H9 (cell line): ENCODE data around the gene RAI1. TPM values are rescaled to one million over a fixed set of nuclear protein-coding genes. Genes with fewer than 3 reads are reported as not detected.

Source experiments
- DNase-seq: peaks from one replicate; pipeline ENCODE4 v3.0.0-alpha.2; 2017
- H2AFZ ChIP-seq: one replicate; pipeline ENCODE4 v1.6.1; 2013; ENCODE audit warnings: mild to moderate bottlenecking, low read length, control low read depth, moderate library complexity
- H2AK5ac ChIP-seq: 2 replicates; pipeline ENCODE4 v1.6.1; 2013; ENCODE audit warnings: low read length, control low read depth, mixed read lengths; ENCODE audit not compliant: insufficient read length
- H2BK120ac ChIP-seq: one replicate; pipeline ENCODE4 v1.6.1; 2013; ENCODE audit warnings: low read depth, mild to moderate bottlenecking, low read length, control low read depth, inconsistent platforms; ENCODE audit not compliant: poor library complexity, severe bottlenecking
- H2BK12ac ChIP-seq: 2 replicates; pipeline ENCODE4 v1.6.1; 2013; ENCODE audit warnings: low read length, control low read depth, mixed read lengths, low read depth; ENCODE audit not compliant: insufficient read length
- H2BK15ac ChIP-seq: 2 replicates; pipeline ENCODE4 v1.6.1; 2013; ENCODE audit warnings: low read depth, low read length, control low read depth
- H2BK20ac ChIP-seq: one replicate; pipeline ENCODE4 v1.6.1; 2013; ENCODE audit warnings: low read depth, mild to moderate bottlenecking, low read length, control low read depth, inconsistent platforms; ENCODE audit not compliant: poor library complexity, severe bottlenecking
- H2BK5ac ChIP-seq: 2 replicates; pipeline ENCODE4 v1.6.1; 2013; ENCODE audit warnings: low read length, control low read depth, mixed read lengths; ENCODE audit not compliant: insufficient read length
- H3K14ac ChIP-seq: 2 replicates; pipeline ENCODE4 v1.6.1; 2013; ENCODE audit warnings: low read length, control low read depth; ENCODE audit not compliant: insufficient read depth
- H3K18ac ChIP-seq: 2 replicates; pipeline ENCODE4 v1.6.1; 2013; ENCODE audit warnings: low read depth, mild to moderate bottlenecking, mixed read lengths, low read length, control low read depth; ENCODE audit not compliant: insufficient read length
- H3K23ac ChIP-seq: 2 replicates; pipeline ENCODE4 v1.6.1; 2013; ENCODE audit warnings: low read length, control low read depth, mixed read lengths, low read depth; ENCODE audit not compliant: insufficient read length
- H3K23me2 ChIP-seq: 2 replicates; pipeline ENCODE4 v1.6.1; 2013; ENCODE audit warnings: low read depth, mild to moderate bottlenecking, mixed read lengths, low read length, control low read depth; ENCODE audit not compliant: insufficient read length, poor library complexity, severe bottlenecking
- H3K27ac ChIP-seq: 2 replicates; pipeline ENCODE4 v1.5.1; 2013; ENCODE audit warnings: low read length, control low read depth, mixed read lengths, low read depth; ENCODE audit not compliant: insufficient read length
- H3K27me3 ChIP-seq: 2 replicates; pipeline ENCODE4 v1.6.1; 2013; ENCODE audit warnings: low read length, control low read depth, inconsistent platforms; ENCODE audit not compliant: insufficient read depth
- H3K4ac ChIP-seq: 2 replicates; pipeline ENCODE4 v1.6.1; 2013; ENCODE audit warnings: low read depth, mild to moderate bottlenecking, control low read depth, inconsistent platforms, low read length, moderate library complexity
- H3K4me1 ChIP-seq: 2 replicates; pipeline ENCODE4 v1.6.1; 2013; ENCODE audit warnings: low read length, control low read depth, inconsistent platforms; ENCODE audit not compliant: insufficient read depth
- H3K4me2 ChIP-seq: 2 replicates; pipeline ENCODE4 v1.6.1; 2013; ENCODE audit warnings: low read length, control low read depth, mixed read lengths; ENCODE audit not compliant: insufficient read length, insufficient read depth
- H3K56ac ChIP-seq: 2 replicates; pipeline ENCODE4 v1.6.1; 2013; ENCODE audit warnings: low read depth, mild to moderate bottlenecking, mixed read lengths, low read length, control low read depth; ENCODE audit not compliant: insufficient read length
- H3K79me1 ChIP-seq: 2 replicates; pipeline ENCODE4 v1.6.1; 2013; ENCODE audit warnings: low read depth, mild to moderate bottlenecking, moderate library complexity, low read length, control low read depth, inconsistent platforms; ENCODE audit not compliant: insufficient read depth, poor library complexity, severe bottlenecking
- H3K79me2 ChIP-seq: 2 replicates; pipeline ENCODE4 v1.6.1; 2013; ENCODE audit warnings: low read length, control low read depth, inconsistent platforms; ENCODE audit not compliant: insufficient read depth
- H3K9ac ChIP-seq: 2 replicates; pipeline ENCODE4 v1.6.1; 2013; ENCODE audit warnings: low read length, control low read depth, mixed read lengths; ENCODE audit not compliant: insufficient read length; ENCODE audit errors: extremely low read depth
- H3K9me3 ChIP-seq: one replicate; pipeline ENCODE4 v1.6.1; 2013; ENCODE audit warnings: low read depth, low read length, inconsistent platforms; ENCODE audit not compliant: control insufficient read depth
- H3T11ph ChIP-seq: one replicate; pipeline ENCODE4 v1.6.1; 2013; ENCODE audit warnings: mild to moderate bottlenecking, low read length, control low read depth, inconsistent platforms
- H4K20me1 ChIP-seq: one replicate; pipeline ENCODE4 v1.6.1; 2013; ENCODE audit not compliant: control insufficient read depth, insufficient read length, insufficient read depth
- H4K5ac ChIP-seq: 2 replicates; pipeline ENCODE4 v1.6.1; 2013; ENCODE audit warnings: low read depth, mild to moderate bottlenecking, mixed read lengths, low read length, control low read depth; ENCODE audit not compliant: insufficient read length
- H4K8ac ChIP-seq: replicated peaks from 2 replicates; pipeline ENCODE4 v1.6.1; 2013; ENCODE audit warnings: low read length, control low read depth, mixed read lengths, low read depth; ENCODE audit not compliant: insufficient read length
- H4K91ac ChIP-seq: 2 replicates; pipeline ENCODE4 v1.6.1; 2013; ENCODE audit warnings: low read depth, mild to moderate bottlenecking, moderate library complexity, mixed read lengths, low read length, control low read depth; ENCODE audit not compliant: insufficient read length
- H3K27ac Mint-ChIP-seq, 3 experiments: 2 replicates in 2 of 3; 3 replicates in 1 of 3; pipeline ENCODE4 v1.8.0; 2020 to 2021; ENCODE audit warnings: mixed read lengths in 3 of 3, mild to moderate bottlenecking in 1 of 3, moderate library complexity in 1 of 3
- H3K27me3 Mint-ChIP-seq: 2 replicates; pipeline ENCODE4 v1.8.0; 2021; ENCODE audit warnings: low read depth, mild to moderate bottlenecking, moderate library complexity, mixed read lengths
- H3K36me3 Mint-ChIP-seq, 3 experiments: 2 replicates in 2 of 3; 3 replicates in 1 of 3; pipeline ENCODE4 v1.8.0; 2020 to 2021; ENCODE audit warnings: low read depth in 3 of 3, mixed read lengths in 3 of 3; ENCODE audit not compliant: insufficient read depth in 1 of 3
- H3K4me1 Mint-ChIP-seq, 2 experiments: 2 replicates each; pipeline ENCODE4 v1.8.0; 2020; ENCODE audit warnings: mixed read lengths in 2 of 2
- H3K4me3 Mint-ChIP-seq, 2 experiments: 2 replicates in 1 of 2; 3 replicates in 1 of 2; pipeline ENCODE4 v1.8.0; 2020 to 2021; ENCODE audit warnings: mild to moderate bottlenecking in 2 of 2, mixed read lengths in 2 of 2, moderate library complexity in 1 of 2
- H3K9me3 Mint-ChIP-seq, 2 experiments: 2 replicates in 1 of 2; 3 replicates in 1 of 2; pipeline ENCODE4 v1.8.0; 2020; ENCODE audit warnings: mild to moderate bottlenecking in 2 of 2, mixed read lengths in 2 of 2, moderate library complexity in 1 of 2
- WGBS: extraction: QIAGEN DNeasy Blood & Tissue Kit; methylation state at CpG from one replicate; pipeline ENCODE4 v1.1.7; 2013; ENCODE audit warnings: missing lambda C conversion rate, low lambda C conversion rate, mixed read lengths; ENCODE audit not compliant: insufficient read length; ENCODE audit errors: extremely low coverage; 5-methylcytosine and 5-hydroxymethylcytosine counted together
- total RNA-seq: library from RNA; stranded (reverse); gene quantifications from 2 replicates; pipeline ENCODE4 v1.2.1, GENCODE V29; 2021
- TF ChIP-seq, protein P1 (sequence below): fragments of 200-600 bp; sonication (generic); conservative IDR thresholded peaks from 3 replicates; pipeline ENCODE4 v1.8.0; 2021; ENCODE audit warnings: antibody characterized with exemption, mild to moderate bottlenecking

RAI1 gene
- total RNA-seq, 1 experiment from 2014 or later = 1.5 TPM

DNA sequence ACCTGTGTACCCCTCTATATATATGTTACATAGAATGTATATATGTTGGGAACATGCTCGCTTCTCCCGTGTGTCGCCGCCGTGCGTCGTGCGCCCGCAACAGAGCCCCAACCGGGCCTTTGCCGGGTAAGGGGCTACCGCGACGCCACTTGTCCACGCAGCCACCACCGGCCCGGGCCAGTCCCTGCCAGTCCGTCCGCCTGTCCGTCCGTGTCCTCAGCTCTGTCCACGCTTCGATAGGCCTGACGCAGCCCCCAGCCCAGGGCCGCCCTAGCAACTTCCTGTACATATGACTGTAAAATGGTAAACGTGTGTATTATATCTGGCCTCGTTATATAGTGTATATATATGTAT lies 129.6 kb downstream of the RAI1 start:
- Mint-ChIP-seq H3K27ac (no peak overlapping the region), H3K4me1 (peaks cover 17 to 25% of the 10 kb centered on the region in 2 experiments), H3K9me3 (no peaks in the 10 kb centered on the region), H3K27me3 (peaks cover 30% of the 10 kb centered on the region), H3K4me3 (peak overlapping the region; percentile 59 to 72; a peak in 4 of 5 replicates), H3K36me3 (peaks cover 5 to 24% (median 14%) of the 10 kb centered on the region in 3 experiments)
- H3K4ac ChIP-seq = no peak overlapping the region
- DNase-seq = no peak
- H3K4me1 ChIP-seq = no peaks in the 10 kb centered on the region; the same call in 1 of the 2 replicates
- WGBS = no CpG with 5 or more reads among the region's 27 CpGs
- H3K56ac ChIP-seq = no peak overlapping the region
- no peak overlapping the region for H4K5ac ChIP-seq
- no peak overlapping the region for H3K18ac ChIP-seq
- H2AK5ac ChIP-seq = no peak overlapping the region
- H3K23me2 ChIP-seq = peaks cover 6% of the 10 kb centered on the region
- no peak overlapping the region for H2BK5ac ChIP-seq
- no peak overlapping the region for H4K8ac ChIP-seq
- no peaks in the 10 kb centered on the region for H3K9me3 ChIP-seq
- no peak overlapping the region for H2BK12ac ChIP-seq
- H3K27me3 ChIP-seq = peaks cover 8% of the 10 kb centered on the region; the same call in 1 of the 2 replicates
- no peak overlapping the region for H3K14ac ChIP-seq
- no peak overlapping the region for H2BK120ac ChIP-seq
- no peak overlapping the region for H3K27ac ChIP-seq
- H4K91ac ChIP-seq = no peak overlapping the region
- H2AFZ ChIP-seq = no peak overlapping the region
- no peaks in the 10 kb centered on the region for H3K79me1 ChIP-seq
- TF ChIP-seq, protein P1, sequence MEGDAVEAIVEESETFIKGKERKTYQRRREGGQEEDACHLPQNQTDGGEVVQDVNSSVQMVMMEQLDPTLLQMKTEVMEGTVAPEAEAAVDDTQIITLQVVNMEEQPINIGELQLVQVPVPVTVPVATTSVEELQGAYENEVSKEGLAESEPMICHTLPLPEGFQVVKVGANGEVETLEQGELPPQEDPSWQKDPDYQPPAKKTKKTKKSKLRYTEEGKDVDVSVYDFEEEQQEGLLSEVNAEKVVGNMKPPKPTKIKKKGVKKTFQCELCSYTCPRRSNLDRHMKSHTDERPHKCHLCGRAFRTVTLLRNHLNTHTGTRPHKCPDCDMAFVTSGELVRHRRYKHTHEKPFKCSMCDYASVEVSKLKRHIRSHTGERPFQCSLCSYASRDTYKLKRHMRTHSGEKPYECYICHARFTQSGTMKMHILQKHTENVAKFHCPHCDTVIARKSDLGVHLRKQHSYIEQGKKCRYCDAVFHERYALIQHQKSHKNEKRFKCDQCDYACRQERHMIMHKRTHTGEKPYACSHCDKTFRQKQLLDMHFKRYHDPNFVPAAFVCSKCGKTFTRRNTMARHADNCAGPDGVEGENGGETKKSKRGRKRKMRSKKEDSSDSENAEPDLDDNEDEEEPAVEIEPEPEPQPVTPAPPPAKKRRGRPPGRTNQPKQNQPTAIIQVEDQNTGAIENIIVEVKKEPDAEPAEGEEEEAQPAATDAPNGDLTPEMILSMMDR = 0 out of 3 replicates have a peak, but pooled peaks have one; percentile 0
- H3K79me2 ChIP-seq = no peaks in the 10 kb centered on the region
- H3K23ac ChIP-seq = no peak overlapping the region
- H4K20me1 ChIP-seq = no peaks in the 10 kb centered on the region
- no peak overlapping the region for H2BK20ac ChIP-seq
- no peak overlapping the region for H3T11ph ChIP-seq
- H3K9ac ChIP-seq = no peak overlapping the region
- H3K4me2 ChIP-seq = peak overlapping the region; percentile 51
- H2BK15ac ChIP-seq = no peak overlapping the region
